LNCAP (cell line): Measurements from ENCODE around the gene MUC12.

Experiments used
- CTCF ChIP-seq: fragments of 450-650 bp; IDR thresholded peaks from 2 replicates; pipeline ENCODE4 v1.5.1; 2017; ENCODE audit warnings: mild to moderate bottlenecking

The MUC12 gene

GRCh38 chr7:101009629-101010028 lies 40.3 kb downstream of the MUC12 start:
- no peak for TF ChIP-seq CTCF

- no peak for TF ChIP-seq CTCF
Measured at GRCh38 chr7:101012931-101013330, 43.6 kb downstream of the MUC12 start.

GRCh38 chr7:101015626-101016025 lies 46.3 kb downstream of the MUC12 start:
- no peak for TF ChIP-seq CTCF

- no peak for TF ChIP-seq CTCF
Measured at GRCh38 chr7:101017064-101017777, 47.9 kb downstream of the MUC12 start.

- no peak for TF ChIP-seq CTCF
Measured at GRCh38 chr7:101018271-101019167, 49.2 kb downstream of the MUC12 start.

- no peak for TF ChIP-seq CTCF
Measured at GRCh38 chr7:101020444-101020843, 51.1 kb downstream of the MUC12 start.

GRCh38 chr7:101021703-101022102 lies 52.3 kb downstream of the MUC12 start:
- no peak for TF ChIP-seq CTCF
